HCT116 (cell line): Measurements from ENCODE around the gene NEK11. TPM values are rescaled to one million over a fixed set of nuclear protein-coding genes. Genes with fewer than 3 reads are reported as not detected.

Source experiments
- ATAC-seq: fragments of 200-7000 bp; cut with Tn5 transposase; 2 replicates; pipeline ENCODE4 v1.9.1; 2020; ENCODE audit warnings: mild to moderate bottlenecking, moderate library complexity
- BruUV-seq: library from RNA; stranded (reverse); fragments of 400-500 nt; replicated peaks from 2 replicates; lab custom pipeline; 2021; lab: Mats Ljungman, UMichigan
- CTCF ChIA-PET: fragments of 300-600 bp; sonication (Branson Sonifier 250); formaldehyde crosslinking; loops from one replicate; lab custom pipeline; 2021; ENCODE audit warnings: antibody characterized with exemption; lab: Charles Lee
- POLR2A ChIA-PET: fragments of 300-600, 350-600 bp; sonication (Branson Sonifier 250); formaldehyde crosslinking; loops from one replicate; lab custom pipeline; 2021; ENCODE audit warnings: antibody characterized with exemption; lab: Charles Lee
- RAD21 ChIA-PET, 2 experiments: fragments of 300-600 bp; sonication (Branson Sonifier 250); formaldehyde crosslinking; loops; one replicate each; lab custom pipeline; 2023; ENCODE audit warnings: low total read pairs in 2 of 2; ENCODE audit not compliant: uncharacterized antibody in 2 of 2, unreplicated experiment in 2 of 2, low non-redundant PET in 1 of 2; lab: Charles Lee
- DNase-seq: peaks from one replicate; pipeline ENCODE4 v3.0.0-alpha.2; 2010; ENCODE audit warnings: low read depth, low spot score
- H2AFZ ChIP-seq: fragments of 200-600 bp; shearing (Covaris generic), sonication (generic); 2 replicates; pipeline ENCODE4 v1.6.1; 2017; ENCODE audit warnings: low read depth, mixed run types, mixed read lengths, antibody characterized with exemption, low read length; ENCODE audit not compliant: poor library complexity, severe bottlenecking
- H3K27ac ChIP-seq: 2 replicates; pipeline ENCODE4 v1.5.1; 2012; ENCODE audit warnings: low read depth, low read length
- H3K27me3 ChIP-seq: fragments of 200-600 bp; sonication (generic); 2 replicates; pipeline ENCODE4 v1.6.1; 2016; ENCODE audit warnings: mixed run types, low read length, mixed read lengths; ENCODE audit not compliant: insufficient read depth
- H3K36me3 ChIP-seq, 2 experiments: fragments of 200-500 bp in 1 of 2; fragments of 200-600 bp in 1 of 2; sonication (Bioruptor generic) in 1 of 2; sonication (generic) in 1 of 2; 2 replicates each; pipeline versions ENCODE4 v1.5.1 to v1.6.1; 2014 to 2016; ENCODE audit warnings: low read length in 2 of 2, inconsistent platforms in 1 of 2, mixed read lengths in 1 of 2, mixed run types in 1 of 2; ENCODE audit not compliant: insufficient read depth in 2 of 2, control insufficient read depth in 1 of 2
- H3K4me1 ChIP-seq, 2 experiments: fragments of 200-600 bp in 1 of 2; sonication (generic) in 1 of 2; 2 replicates each; pipeline versions ENCODE4 v1.5.1 to v1.6.1; 2012 to 2017; ENCODE audit warnings: low read length in 2 of 2, inconsistent platforms in 1 of 2, mild to moderate bottlenecking in 1 of 2, mixed read lengths in 1 of 2, mixed run types in 1 of 2, moderate library complexity in 1 of 2; ENCODE audit not compliant: insufficient read depth in 2 of 2, control insufficient read depth in 1 of 2
- H3K4me2 ChIP-seq: fragments of 200-600 bp; sonication (generic); 2 replicates; pipeline ENCODE4 v1.6.1; 2017; ENCODE audit warnings: mixed run types, low read length, mixed read lengths
- H3K4me3 ChIP-seq, 2 experiments: fragments of 200-600 bp in 1 of 2; sonication (generic) in 1 of 2; replicated peaks in 1 of 2; 2 replicates each; pipeline ENCODE4 v1.5.1; 2011 to 2016; ENCODE audit warnings: low read length in 2 of 2, control low read depth in 1 of 2, low read depth in 1 of 2, mild to moderate bottlenecking in 1 of 2, mixed read lengths in 1 of 2, mixed run types in 1 of 2
- H3K79me2 ChIP-seq: fragments of 200-600 bp; sonication (generic); 2 replicates; pipeline ENCODE4 v1.6.1; 2017; ENCODE audit warnings: mild to moderate bottlenecking, mixed run types, low read length, moderate library complexity, mixed read lengths; ENCODE audit not compliant: insufficient read depth
- H3K9ac ChIP-seq: fragments of 200-600 bp; sonication (generic); 2 replicates; pipeline ENCODE4 v1.6.1; 2016; ENCODE audit warnings: low read length, mixed read lengths
- H3K9me2 ChIP-seq: fragments of 200-600 bp; sonication (generic), shearing (Covaris generic); 2 replicates; pipeline ENCODE4 v1.6.1; 2017; ENCODE audit warnings: mixed run types, mild to moderate bottlenecking, moderate library complexity; ENCODE audit not compliant: insufficient read depth
- H3K9me3 ChIP-seq, 2 experiments: fragments of 200-500 bp in 1 of 2; fragments of 200-600 bp in 1 of 2; sonication (Bioruptor generic) in 1 of 2; sonication (generic) in 1 of 2; 2 replicates each; pipeline ENCODE4 v1.6.1; 2014 to 2017; ENCODE audit warnings: low read length in 2 of 2, mixed read lengths in 2 of 2, inconsistent platforms in 1 of 2, low read depth in 1 of 2, mild to moderate bottlenecking in 1 of 2, mixed run types in 1 of 2, moderate library complexity in 1 of 2; ENCODE audit not compliant: control insufficient read depth in 1 of 2, insufficient read depth in 1 of 2
- H4K20me1 ChIP-seq: fragments of 200-600 bp; sonication (generic), shearing (Covaris generic); 2 replicates; pipeline ENCODE4 v1.6.1; 2017; ENCODE audit warnings: mixed run types, mild to moderate bottlenecking, moderate library complexity; ENCODE audit not compliant: insufficient read depth
- ATF3 ChIP-seq: IDR thresholded peaks from 2 replicates; pipeline ENCODE4 v1.6.1; 2012
- CBX3 ChIP-seq: IDR thresholded peaks from 2 replicates; pipeline ENCODE4 v1.6.1; 2012; ENCODE audit warnings: low read depth
- EGR1 ChIP-seq: IDR thresholded peaks from 2 replicates; pipeline ENCODE4 v1.6.1; 2012; ENCODE audit warnings: low read depth
- ELF1 ChIP-seq: IDR thresholded peaks from 2 replicates; pipeline ENCODE4 v1.6.1; 2012; ENCODE audit warnings: low read depth, borderline replicate concordance
- EZH2 ChIP-seq: fragments of 200-600 bp; sonication (generic); IDR thresholded peaks from 2 replicates; pipeline ENCODE4 v1.6.1; 2017; ENCODE audit warnings: antibody characterized with exemption, mixed run types
- EZH2phosphoT487 ChIP-seq: fragments of 200-600 bp; IDR thresholded peaks from 2 replicates; pipeline ENCODE4 v1.6.1; 2018; ENCODE audit warnings: antibody characterized with exemption, borderline replicate concordance
- FOSL1 ChIP-seq: IDR thresholded peaks from 2 replicates; pipeline ENCODE4 v1.6.1; 2012; ENCODE audit warnings: low read depth
- JUND ChIP-seq: IDR thresholded peaks from 2 replicates; pipeline ENCODE4 v1.6.1; 2012
- MAX ChIP-seq: IDR thresholded peaks from 2 replicates; pipeline ENCODE4 v1.6.1; 2012
- POLR2A ChIP-seq: IDR thresholded peaks from 2 replicates; pipeline ENCODE4 v1.7.0; 2011; ENCODE audit warnings: borderline replicate concordance; ENCODE audit not compliant: insufficient read depth, insufficient read length; ENCODE audit errors: extremely low read depth
- RAD21 ChIP-seq: IDR thresholded peaks from 2 replicates; pipeline ENCODE4 v1.6.1; 2012; ENCODE audit warnings: low read depth, mild to moderate bottlenecking
- REST ChIP-seq: IDR thresholded peaks from 2 replicates; pipeline ENCODE4 v1.6.1; 2012; ENCODE audit warnings: low read depth
- SIN3A ChIP-seq: IDR thresholded peaks from 2 replicates; pipeline ENCODE4 v1.6.1; 2012; ENCODE audit warnings: low read depth
- SP1 ChIP-seq: IDR thresholded peaks from 2 replicates; pipeline ENCODE4 v1.6.1; 2012; ENCODE audit warnings: low read depth
- TCF7L2 ChIP-seq: IDR thresholded peaks from 2 replicates; pipeline ENCODE4 v1.7.0; 2011; ENCODE audit warnings: borderline replicate concordance, inconsistent platforms; ENCODE audit not compliant: insufficient read depth, insufficient read length; ENCODE audit errors: extremely low read depth
- YY1 ChIP-seq: IDR thresholded peaks from 2 replicates; pipeline ENCODE4 v1.6.1; 2011; ENCODE audit warnings: low read length, low read depth, moderate library complexity, mild to moderate bottlenecking; ENCODE audit not compliant: insufficient replicate concordance; ENCODE audit errors: extremely low read depth
- ZBTB33 ChIP-seq: IDR thresholded peaks from 2 replicates; pipeline ENCODE4 v1.6.1; 2011; ENCODE audit warnings: mild to moderate bottlenecking, low read length, moderate library complexity; ENCODE audit not compliant: insufficient replicate concordance; ENCODE audit errors: extremely low read depth
- ZFX ChIP-seq: fragments of 450-650 bp; IDR thresholded peaks from 2 replicates; pipeline ENCODE4 v1.6.1; 2017
- ZNF274 ChIP-seq: fragments of 200-500 bp; sonication (Bioruptor generic); IDR thresholded peaks from 2 replicates; pipeline ENCODE4 v1.6.1; 2014; ENCODE audit warnings: mild to moderate bottlenecking, low read depth, low read length, inconsistent platforms
- intact Hi-C: fragments of 100-400 bp; cut with micrococcal nuclease; formaldehyde crosslinking; loops from 2 replicates; pipeline ENCODE4 v1.10.0; 2022
- total RNA-seq: library from RNA; stranded (reverse); gene quantifications from one replicate; pipeline ENCODE4 v1.2.1, GENCODE V29; 2021; ENCODE audit not compliant: unreplicated experiment

The NEK11 gene
- total RNA-seq, 1 experiment from 2014 or later, result 3.1 TPM

DNA sequence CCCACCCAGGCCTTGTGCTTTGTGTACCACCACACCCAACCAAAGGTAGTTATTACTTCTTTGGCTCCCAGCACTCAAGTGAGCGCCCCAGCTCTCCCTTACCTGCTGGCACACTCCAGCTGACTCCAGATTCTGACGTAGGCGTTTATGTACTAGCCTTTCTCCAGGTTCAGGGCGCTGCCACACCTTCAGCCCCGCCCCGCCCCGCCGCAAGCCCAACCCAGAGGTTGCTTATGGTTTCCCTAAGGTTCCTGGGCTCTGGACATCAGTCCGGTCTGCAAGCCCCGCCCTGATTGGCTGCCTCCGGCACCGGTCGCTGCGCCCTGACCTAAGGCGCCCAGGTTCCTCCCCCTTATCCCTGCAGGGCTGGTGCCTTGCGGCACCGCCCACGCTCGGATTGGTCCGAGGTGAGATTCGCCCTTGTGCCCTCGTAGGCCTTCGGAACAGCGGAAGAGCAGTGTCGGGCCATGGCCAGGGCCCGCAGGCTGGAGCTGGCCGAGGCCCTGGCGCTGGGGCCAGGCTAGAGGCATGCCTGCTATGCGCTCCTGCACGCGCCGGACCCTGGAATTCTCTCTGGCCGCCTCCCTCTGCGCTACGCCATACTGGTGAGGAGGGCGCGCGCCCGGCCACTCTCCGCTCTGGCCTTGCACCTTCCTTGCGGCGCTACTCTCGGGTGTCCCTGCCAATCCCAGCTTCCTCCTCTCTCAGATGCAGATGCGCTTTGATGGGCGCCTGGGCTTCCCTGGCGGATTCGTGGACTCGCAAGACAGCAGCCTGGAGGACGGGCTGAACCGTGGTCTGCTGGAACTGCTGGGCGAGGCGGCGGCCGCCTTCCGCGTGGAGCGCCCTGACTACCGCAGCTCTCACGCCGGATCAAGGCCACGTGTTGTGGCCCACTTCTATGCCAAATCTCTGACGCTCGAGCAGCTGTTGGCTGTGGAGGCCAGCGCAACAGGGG is 335.1 kb downstream of the NEK11 start:
- peaks cover 5 to 20% of the 10 kb centered on the region in 2 experiments; a peak in 2 of 4 replicates for H3K4me1 ChIP-seq
- ATAC-seq, result peak; percentile 98
- peak overlapping the region; percentile 88 for H3K9ac ChIP-seq
- CTCF ChIA-PET, result no interaction called here
- no peaks in the 10 kb centered on the region for H3K9me3 ChIP-seq
- intact Hi-C loops, result no loop called here
- TF ChIP-seq MAX (peak; percentile 79), YY1 (peak; percentile 45), ATF3 (no peak), POLR2A (no peak), TCF7L2 (no peak), FOSL1 (no peak), RAD21 (no peak), ELF1 (no peak), EZH2phosphoT487 (no peak), ZBTB33 (no peak), EGR1 (peak; percentile 94), EZH2 (no peak), SIN3A (peak; percentile 79), ZNF274 (no peak), REST (no peak), ZFX (peak; percentile 89), CBX3 (0 out of 2 replicates have a peak, but pooled peaks have one; percentile 12), JUND (no peak), SP1 (peak; percentile 83)
- TF ChIP-seq, all 23 proteins: peak for 7
- DNase-seq, result peak; percentile 98
- H3K27ac ChIP-seq, result peak overlapping the region; percentile 65
- ChIA-PET RAD21 (no interaction called here), POLR2A (interaction anchor here (0.8 to 1.7 kb wide), 2 partner anchors 12 to 20 kb away, joined by 3 to 5 read pairs; partner anchors contain the start of gene NUDT16)
- no peaks in the 10 kb centered on the region for H4K20me1 ChIP-seq
- H3K27me3 ChIP-seq, result no peaks in the 10 kb centered on the region
- no TSS peak for BruUV-seq
- H2AFZ ChIP-seq, result no peak overlapping the region
- peaks cover 17% of the 10 kb centered on the region for H3K79me2 ChIP-seq
- peak overlapping the region; percentile 79 to 82 for H3K4me3 ChIP-seq
- H3K9me2 ChIP-seq, result no peaks in the 10 kb centered on the region
- peak overlapping the region; percentile 96 for H3K4me2 ChIP-seq
- no peaks in the 10 kb centered on the region for H3K36me3 ChIP-seq
